HCEC 1CT (cell line): ENCODE measurements around the gene PSMD1.

Experiments used
- DNase-seq: peaks from one replicate; pipeline ENCODE4 v3.0.0-alpha.2; 2017

PSMD1 gene

DNA sequence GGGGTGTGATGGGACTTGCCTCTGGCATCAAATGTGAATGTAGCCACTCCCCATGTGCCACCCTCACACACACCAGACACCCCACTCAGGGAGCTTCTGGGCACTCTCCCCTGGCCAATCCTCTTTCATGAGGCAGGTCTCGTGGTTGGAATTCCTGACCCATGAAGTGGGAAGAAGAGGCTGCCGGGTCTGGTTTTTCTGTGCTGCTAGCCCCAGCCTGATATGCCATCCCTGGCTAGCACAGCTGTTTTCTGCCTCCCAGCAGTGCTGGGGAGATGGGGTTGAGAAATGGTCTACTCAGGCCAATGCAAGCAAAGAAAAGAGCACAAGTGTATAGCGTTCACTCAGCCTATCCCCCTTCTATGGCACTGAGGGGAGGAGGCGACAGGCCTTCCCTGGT, 20.5 kb upstream of the PSMD1 start:
- DNase-seq: no peak

DNA sequence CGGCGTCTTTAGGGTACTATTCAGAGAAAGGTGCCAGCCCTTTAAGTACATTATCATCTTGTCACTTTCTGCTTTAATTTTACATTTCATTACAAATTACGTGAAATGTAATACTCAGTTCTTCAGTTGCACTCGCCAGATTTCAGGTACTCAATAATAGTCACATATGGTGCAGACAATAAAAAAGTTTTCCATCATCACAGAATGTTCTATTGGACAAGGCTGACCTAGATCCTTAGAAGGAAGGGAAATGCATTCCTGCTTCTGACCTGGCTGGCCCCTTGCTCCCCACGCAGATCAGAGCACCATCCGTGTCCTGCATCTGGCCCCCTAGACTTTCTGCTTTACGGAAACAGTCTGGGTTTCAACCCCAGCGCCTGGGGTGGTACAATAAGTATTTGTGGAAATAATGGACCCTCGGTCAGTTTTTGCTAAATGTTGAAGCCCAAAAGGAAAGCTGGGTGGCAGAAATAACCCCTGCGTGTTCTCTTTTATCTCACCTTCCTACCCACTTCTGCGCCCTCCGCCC, 20.0 kb upstream of the PSMD1 start:
- DNase-seq: no peak

DNA sequence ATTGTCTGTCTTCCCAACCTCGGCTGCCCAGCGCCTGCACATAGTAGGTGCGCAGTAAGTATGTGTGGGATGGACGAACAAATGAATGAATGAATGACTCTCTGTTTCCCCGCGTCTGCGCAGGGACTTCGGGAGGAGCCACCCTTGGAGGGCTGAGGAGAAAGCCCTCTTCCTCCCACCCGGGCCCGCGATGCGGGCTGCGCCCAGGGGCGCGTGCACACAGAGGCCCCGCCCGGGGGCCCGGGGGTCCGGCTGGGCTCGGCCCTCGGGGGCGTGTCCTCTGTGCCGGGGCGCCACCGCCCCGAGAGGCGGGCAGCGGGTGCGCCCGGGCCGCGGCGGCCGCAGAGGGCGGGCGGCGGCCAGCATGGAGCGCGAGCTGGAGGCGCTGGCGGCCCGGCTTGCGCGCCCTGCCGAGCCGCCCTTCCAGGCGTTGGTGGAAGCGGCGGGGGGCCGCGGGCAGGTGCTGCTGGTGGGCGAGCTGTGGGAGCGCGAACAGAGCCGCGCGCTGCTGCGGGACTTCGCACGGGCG, 19.4 kb upstream of the PSMD1 start, which contains the start of gene C2orf72:
Gene C2orf72 (plus strand): TSS at position 322 of the 529 bp plus-strand sequence. CDS start 43 bp downstream, at position 365.
- no peak for DNase-seq

DNA sequence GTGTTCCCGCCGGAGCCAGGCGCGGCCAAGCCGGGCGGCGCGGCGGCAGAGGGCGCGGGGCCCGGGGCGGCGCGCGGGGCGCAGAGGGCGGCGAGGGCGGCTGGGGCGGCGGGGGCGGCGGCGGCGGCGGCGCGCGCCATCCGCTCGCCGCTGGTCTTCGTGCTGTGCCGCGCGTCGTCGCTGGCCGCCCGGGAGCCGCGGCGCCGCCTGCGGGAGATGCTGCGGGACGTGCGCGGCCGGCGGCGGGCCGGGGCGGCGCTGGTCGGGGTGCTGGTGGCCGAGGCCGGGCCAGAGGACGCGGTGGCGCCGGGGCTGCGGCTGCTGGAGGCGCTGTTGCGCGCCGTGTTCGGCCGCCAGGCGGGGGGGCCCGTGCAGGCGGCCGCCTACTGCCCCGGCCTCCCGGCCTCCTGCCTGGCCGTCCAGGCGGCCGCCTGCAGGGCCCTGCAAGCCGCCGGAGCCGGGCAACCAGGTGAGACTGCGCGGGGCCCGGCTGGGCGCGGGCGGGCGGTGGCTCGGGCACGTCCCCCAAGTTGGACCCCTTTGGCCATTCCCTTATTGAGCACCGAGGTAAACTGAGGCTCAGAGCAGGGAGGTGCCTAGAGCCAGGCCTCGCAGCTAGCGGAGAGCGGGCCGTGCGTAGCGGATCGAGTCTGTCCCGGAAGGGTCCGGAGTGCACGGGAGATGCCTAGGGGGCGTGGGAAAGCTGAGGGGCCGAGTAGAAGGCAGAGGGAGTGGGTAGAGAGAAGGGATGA, 18.8 kb upstream of the PSMD1 start:
- DNase-seq: no peak

DNA sequence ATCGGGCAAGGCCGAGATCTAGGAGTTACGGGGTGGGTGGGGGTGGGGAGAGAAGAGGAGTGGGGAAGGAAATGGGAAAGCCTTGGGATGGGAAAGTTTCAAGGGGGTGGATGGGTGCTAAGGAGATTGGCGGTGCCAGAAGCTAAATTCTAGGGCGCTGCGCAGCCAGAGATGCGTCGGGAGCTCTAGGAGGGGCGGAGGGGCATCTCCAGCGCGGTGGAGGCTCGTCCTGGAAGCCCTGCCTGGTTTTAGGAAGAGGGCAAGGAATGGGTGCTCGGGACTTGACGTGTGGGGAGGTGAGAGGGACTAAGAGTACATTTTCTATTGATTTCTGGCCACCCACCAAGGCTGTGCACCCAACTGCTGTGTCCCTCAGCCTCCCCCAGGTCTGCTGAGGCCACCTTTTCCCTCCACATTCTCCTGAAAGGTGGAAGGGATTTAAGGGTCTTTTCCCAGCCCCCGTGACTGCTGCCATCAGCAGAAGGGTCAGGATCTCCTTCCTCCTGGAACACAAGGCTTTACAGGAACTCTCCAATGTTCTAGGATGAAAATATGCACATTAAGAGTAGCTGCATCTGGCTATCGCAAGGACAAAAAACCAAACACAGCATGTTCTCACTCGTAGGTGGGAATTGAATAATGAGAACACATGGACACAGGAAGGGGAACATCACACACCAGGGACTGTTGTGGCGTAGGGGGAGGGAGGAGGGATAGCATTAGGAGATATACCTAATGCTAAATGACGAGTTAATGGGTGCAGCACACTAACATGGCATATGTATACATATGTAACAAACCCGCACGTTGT, 18.0 kb upstream of the PSMD1 start:
- DNase-seq: no peak

DNA sequence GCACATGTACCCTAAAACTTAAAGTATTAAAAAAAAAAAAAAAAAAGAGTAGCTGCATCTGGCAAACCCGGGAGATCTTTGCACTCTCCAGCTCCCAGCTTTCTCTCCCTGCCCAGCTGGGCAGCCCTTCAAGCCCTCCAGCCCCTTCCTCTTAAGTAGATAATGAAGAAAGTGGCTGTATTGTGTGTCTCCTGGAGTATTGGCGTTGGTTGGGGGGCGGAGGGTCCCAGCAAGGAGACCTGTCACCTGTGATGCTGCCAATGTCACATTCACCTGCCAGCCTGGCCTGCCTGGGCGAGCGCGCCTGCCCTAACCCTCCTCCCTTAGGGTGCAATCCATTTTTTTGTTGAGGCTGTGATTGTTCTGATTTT, 17.4 kb upstream of the PSMD1 start:
- no peak for DNase-seq

DNA sequence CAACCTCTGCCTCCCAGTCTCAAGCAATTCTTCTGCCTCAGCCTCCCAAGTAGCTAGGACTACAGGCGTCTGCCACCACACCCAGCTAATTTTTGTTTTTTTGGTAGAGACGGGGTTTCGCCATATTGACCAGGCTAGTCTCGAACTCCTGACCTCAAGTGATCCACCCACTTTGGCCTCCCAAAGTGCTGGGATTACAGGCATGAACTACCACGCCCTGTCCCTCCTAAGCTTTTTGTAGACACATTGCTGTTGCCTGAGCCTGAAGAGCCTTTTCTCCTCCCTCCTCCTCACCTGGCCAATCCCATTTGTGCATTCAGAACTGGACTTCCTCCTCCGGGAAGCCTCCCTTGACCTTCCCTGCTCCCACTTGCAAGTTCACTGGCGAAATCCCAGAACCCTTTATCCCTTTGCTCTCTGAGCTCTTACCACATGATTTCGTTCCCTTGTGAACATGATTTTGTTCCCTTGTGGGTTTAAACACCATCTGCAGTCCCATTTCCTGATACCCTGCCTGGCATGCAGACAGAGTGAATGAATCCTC, 16.8 kb upstream of the PSMD1 start:
- no peak for DNase-seq

DNA sequence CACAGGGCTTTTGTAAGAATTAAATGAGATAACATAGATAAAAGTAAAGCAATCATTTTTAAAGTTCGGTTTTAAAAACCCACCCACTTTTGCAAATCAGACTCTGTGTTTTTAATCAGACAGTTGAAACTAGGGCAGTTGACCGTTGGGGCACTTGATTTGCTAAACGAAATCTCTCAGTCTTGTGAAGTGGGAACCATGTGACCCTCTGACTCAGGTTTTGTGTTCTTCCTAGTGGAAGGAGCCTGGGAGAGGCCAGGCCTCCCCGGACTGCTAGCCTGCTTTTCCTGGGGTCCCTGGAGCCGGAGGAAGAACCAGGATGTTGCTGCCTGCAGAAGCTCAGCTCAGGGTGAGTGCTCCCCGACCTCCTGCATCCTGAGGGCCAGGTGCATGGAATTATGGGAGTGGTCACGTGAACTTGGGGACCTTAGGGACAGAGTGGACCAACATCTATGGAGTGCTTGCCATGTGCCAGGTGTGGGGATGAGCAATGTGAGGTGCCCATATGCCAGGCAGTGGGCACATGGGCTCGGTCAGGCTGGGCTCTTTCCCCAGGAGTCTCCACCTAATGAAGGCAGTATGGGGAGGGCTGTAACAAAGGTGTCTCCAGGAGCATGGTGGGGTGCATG, 15.5 kb upstream of the PSMD1 start:
- DNase-seq: no peak

DNA sequence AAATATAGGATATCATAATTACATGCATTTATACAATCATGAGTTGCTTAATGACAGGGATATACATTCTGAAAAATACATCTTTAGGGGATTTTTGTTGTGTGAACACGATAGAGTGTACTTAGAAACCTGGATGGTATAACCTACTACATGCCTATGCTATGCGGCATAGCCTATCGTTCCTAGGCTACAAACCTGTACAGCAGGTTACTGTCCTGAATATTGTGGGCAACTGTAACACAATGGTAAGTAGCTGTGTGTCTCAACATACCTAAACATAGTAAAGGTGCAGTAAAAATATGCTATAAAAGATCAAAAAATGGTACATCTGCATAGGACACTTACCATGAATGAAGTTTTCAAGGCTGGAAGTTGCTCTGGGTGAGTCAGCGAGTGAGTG, 12.9 kb upstream of the PSMD1 start:
- no peak for DNase-seq

DNA sequence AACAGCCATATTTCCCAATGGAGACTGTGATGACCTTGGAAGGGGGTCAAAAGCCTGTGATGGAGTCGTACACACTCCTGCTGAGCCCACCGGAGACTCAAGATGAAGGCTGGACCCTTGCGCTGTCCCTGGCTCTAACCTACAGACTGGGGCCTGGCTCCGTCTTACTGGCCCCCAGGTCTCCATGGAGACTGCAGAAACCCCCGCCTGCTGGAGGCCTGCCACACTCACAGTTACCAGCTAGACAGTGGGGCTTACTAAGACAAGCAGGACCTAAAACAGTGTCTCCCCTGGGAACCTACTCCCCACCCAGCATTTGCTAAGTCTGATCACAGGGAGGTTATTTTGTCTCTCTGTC, 9.8 kb upstream of the PSMD1 start:
- no peak for DNase-seq

DNA sequence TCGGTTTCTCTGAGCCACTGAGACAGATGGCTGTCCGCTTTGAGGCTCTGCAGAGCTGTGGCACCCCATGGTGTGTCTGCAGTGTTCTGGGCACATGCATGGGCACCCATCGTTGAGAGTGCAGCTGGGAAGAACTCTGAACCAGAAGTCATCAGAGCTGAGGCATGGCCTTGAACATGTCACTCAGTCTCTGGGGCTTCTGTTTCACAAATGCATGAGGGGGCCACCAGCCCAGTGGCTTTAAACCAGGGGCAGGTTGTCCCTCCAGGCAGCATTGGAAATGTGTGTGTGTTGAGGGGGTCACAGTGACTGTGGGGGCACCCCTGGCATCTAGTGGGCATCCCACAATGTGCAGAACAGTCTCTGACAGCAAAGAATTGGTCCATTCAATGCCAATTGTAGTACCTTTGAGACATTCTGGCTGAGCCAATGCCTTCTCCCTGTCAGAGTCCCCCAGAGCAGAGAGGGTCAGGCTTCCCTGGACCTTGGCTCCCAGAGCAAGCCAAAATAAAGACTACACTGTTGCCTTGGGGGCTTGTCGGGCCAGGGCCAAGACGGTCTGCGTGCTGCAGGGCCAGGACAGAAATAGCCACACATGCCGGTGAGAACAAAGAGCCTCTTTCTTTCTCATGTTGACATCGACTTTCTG, 9.3 kb upstream of the PSMD1 start:
- no peak for DNase-seq

DNA sequence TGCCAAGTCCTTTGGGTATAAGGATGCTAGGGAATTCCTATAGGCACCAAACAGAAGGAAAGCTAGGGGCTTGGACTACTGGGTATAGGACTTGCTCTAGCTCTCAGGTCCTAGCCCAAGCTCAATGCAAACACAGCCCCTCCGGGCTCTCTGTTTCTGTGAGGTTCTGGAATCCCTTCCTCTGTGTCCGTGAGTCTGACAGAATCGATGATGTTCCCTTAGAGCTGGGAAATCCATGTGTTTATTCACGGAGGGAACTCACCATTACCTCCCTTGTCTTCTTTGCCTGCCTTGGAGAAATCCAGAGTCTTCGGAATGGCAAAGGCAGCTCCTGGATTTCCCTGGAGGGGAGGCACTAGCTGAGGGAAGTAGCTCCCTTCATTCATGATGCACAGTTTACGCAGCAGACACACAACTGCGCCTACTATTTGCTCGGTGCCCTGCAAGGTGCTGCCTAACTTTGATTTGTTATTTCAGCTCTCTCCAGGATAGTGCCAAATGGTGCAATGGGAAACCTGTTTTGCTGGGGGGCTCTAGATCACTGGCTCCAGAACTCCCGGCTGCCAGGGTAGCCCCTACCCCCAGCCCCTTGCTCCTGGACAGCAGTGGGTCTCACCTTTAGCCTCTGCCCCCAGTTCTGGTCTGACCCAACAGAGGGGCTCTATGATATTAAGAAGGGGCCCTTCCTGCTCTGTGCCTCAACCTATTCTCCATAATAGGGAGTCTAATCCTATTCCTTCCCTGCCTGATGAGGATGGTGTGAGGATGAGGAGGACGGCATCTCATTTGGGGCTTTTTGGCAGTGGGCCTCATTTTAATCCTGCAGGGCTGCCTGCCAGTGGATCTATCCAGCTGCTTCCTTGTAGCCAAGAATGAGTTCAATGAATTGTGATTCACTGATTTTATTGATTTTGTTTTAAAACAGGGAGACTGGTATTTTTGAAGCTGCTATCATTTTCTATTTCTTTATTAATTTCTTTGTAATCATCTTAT, 8.4 kb upstream of the PSMD1 start:
- no peak for DNase-seq

DNA sequence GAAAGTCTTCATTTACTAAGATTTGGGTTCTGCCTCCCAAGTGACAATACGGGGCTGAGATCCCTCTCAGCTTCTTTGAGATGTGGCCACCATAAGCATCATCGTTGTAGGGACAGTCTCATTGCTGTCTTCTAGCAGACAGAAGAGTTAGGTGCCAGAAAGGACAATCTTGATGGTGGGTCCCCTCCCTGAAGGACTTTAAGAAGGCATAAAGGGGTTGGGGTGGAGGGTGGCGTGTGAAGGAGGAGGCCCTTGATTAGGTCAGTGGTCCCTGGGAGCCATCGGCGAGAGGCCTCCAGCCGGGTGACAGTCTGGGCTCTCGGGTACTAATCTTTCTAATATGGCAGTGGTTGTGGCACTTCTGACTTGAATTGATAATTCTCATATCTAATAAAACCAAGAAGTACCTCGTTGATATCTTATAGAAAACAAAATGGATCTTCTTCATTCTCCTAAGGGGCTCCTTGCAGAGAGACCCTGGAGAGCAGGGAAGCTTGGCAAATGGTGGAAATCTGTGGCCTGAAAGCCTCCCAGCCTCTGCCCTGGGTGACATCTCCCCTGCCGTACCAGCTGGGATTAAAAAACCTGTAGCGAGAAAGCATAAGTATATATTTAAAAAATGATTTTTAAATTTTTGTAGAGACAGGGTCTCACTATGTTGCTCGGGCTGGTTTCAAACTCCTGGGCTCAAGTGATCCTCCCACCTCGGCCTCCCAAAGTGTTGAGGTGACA, 7.2 kb upstream of the PSMD1 start:
- DNase-seq: no peak

DNA sequence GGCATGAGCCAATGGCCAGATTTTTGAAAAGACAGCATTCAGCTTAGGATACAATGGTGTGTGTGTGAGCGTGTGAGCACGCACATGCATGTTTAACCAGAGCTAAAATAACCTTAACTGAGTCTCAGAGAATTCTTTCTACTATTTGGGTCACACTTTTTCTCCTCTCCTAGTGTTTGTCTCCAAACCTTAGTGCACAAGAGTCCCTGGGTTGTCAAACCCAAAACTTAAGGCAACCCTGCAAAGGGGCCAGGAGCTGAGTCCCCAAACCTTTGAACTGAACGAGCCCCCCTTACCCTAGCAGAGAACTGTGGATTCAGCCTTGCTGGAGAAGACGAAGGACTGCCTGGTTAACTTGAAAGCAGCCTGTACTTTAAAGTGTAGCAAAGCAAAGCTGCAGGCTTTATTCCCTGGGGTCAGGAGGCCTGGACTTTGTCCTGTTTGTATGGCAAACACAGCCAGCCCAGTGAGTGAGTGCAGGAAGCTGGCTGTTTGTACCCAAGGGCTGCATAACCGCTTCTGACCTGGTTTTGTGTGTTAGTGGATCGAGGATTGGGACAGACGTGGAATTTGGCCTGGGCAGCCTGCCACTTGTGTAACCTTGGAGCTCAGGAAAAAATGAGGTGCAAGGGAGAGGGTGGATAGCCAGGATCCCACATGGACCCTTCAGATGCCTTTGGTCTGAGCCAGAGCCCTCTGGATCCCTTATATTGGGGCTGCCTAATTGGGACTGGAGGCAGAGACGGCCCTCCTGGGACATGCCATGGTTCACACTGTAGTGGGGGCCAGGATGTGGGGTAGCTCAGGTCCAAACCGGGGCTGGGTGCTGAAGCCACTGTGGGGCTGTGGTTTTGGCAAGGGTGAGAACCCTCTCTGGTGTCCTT, 6.4 kb upstream of the PSMD1 start:
- no peak for DNase-seq

DNA sequence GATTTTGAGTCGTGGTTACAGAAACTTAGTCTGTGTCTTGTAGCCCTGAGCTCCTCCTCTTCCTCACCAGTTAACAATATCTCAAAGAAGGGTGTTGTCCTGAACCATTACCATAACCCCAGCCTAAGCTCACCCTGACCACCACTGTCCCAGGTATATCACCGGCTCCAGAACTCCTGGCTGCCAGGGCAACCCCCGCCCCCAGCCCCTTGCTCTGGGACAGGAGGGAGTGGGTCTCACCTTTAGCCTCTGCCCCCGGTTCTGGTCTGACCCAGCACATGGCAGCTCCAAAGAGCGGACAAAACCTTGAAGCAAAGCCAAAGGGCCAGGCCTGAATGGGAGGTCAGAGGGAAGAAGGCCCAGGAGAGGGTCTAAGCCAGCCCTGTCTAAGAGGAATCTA, 5.6 kb upstream of the PSMD1 start:
- no peak for DNase-seq

DNA sequence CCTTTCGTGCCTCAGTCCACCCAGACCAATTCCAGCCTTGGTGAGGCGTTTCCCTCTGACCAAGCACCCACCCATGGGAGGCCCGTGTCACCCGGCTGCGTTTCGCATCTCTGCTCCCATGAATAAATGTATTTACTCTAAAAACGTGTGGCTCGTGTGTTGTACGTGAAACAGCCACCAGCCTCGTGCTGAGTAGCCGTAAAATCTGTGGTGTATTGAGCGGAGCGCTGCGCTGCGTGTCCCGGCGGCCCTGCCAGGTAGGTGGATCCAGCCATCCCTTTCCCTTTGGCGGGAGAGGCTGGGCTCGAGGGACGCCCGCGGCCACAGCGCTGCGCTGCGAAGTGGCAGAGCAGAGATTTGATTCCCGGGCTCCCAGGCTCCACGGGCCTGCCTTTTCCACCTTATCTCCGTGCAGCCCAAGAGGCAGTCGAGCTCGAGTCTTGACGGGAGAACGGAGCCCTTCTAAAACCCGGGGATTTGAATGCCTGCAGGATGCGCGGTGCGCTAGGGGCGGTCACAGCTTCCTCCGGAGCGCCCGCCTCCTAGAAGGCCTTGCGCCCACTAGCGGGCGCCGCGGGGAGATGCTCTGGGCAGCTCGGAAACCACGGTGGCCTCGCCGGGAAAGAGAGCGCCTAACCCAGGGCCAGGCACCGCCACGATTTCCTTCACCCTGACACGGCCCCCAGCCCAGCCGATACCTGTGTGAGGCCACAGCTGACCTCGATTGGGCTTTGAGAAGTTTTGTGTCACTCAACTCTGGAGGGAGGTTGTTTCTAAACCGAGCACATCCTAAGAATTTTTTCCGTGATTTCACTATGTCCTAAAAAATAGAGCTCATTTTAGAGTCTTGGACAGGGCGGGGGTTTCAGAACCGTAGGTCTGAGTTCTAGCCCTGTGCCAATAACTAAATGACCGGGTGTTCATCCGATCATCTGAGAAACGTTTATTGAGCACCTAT, 3.9 kb upstream of the PSMD1 start:
- DNase-seq: peak; percentile 80

DNA sequence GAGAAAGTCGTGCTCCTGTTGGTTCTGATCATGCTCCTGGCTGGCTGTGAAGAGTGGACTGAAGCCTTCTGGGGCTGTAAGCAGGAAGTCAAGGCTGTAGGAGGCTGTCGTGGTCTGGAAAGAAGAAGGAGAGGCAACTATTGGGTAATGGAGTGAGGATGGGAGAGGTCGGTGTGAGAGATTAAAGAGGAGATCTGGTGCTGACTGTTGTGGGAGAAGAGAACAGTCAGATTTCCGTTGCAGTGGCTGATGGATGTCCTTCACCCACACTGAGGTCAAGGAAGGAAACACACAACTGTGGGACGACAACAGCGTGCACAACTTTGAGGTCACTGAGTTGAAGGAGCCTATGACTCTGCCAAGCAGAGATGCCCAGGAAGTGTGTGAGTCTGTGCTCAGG, 2.8 kb upstream of the PSMD1 start:
- no peak for DNase-seq

DNA sequence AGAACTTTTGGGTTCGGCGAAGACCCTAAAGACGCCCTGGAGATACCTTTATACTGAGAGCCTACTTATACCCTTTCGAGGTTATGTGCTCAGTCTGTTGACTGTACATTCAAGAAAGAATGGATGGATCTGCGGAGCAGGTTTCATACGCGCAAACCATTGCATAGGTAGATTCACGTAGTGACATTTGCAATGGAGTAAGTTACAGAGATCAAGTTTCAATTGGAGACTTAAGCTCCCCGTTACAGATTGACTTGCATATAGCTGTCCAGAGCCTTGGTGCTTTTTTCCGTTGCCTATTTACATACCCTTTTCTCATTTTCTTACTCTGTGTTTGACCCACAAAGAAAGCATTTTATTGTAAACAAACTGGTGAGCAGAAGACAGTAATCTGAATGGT, 923 bp downstream of the PSMD1 start:
- no peak for DNase-seq
